ENCODE measurements around the gene KLHL4. TPM values are rescaled to one million over a fixed set of nuclear protein-coding genes. Genes with fewer than 3 reads are reported as not detected.

The KLHL4 gene
- total RNA-seq, 1 donor from 2014 or later, result not detected

DNA sequence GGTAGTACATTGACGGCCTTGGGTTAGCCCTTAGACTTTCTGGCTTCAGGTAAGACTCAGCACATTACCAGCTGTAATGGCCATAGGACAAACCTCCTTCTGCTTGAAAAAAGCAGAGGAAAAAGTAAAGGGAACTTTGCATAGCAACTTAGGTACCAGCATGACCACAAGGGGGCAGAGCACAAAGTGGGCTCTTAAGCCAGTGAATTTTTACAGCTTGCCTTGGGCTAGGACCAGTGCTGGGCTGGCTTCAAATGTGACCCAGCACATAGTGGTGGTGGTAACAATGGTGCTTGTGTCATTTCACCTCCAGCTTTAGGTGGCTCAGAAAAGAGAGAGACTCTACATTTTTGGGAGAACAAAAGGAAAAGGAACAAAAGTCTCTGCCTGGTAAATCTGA is 66.1 kb downstream of the KLHL4 start:
- CTCF ChIA-PET, result no interaction called here

GRCh38 chrX:87616371-87616770 is 98.8 kb downstream of the KLHL4 start:
- H3K27ac Mint-ChIP-seq, result no peak overlapping the region
- H3K4me3 Mint-ChIP-seq, result no peak overlapping the region
- ATAC-seq (ENCODE audit: low read depth) (no peak), DNase-seq (no peak)
- no peaks in the 10 kb centered on the region for H3K4me1 Mint-ChIP-seq
- H3K9me3 Mint-ChIP-seq, result no peaks in the 10 kb centered on the region
- POLR2A ChIA-PET, result no interaction called here
- no peaks in the 10 kb centered on the region for H3K36me3 Mint-ChIP-seq (ENCODE audit: low read depth)
- no peak for TF ChIP-seq CTCF (IDR thresholded peaks at IDR 0.05)
- H3K27me3 Mint-ChIP-seq, result no peaks in the 10 kb centered on the region
- CTCF ChIA-PET, result no interaction called here
- intact Hi-C loops (cut with micrococcal nuclease), result no loop called here

More for the DNA sequence above, 66.1 kb downstream of the KLHL4 start:
- no peaks in the 10 kb centered on the region for H3K36me3 Mint-ChIP-seq (ENCODE audit: low read depth)
- DNase-seq (no peak), ATAC-seq (ENCODE audit: low read depth) (no peak)
- TF ChIP-seq CTCF (IDR thresholded peaks at IDR 0.05), result no peak
- POLR2A ChIA-PET, result no interaction called here
- no peak overlapping the region for H3K4me3 Mint-ChIP-seq
- intact Hi-C loops (cut with micrococcal nuclease), result no loop called here
- no peaks in the 10 kb centered on the region for H3K9me3 Mint-ChIP-seq
- H3K4me1 Mint-ChIP-seq, result no peaks in the 10 kb centered on the region
- H3K27ac Mint-ChIP-seq, result no peak overlapping the region
- H3K27me3 Mint-ChIP-seq, result no peaks in the 10 kb centered on the region

DNA sequence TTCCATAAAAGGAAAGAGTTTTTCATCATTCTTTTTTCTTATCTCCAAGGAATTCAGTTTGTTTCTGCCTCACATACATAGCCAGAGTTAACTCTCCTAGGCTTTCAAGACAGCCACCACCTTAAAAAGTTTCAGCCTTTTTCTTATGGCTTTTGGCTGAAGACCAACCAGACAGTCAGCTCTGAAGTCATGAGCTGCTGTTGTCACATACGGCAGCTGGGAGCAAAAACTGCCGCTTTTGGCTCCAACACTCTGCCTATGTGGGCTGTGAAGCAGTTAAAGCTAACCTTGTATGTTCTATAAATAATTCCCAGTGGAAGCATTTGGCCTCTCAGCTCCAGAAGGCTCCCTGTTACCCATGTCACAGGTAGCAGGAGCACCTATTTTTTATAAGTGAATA is 104.1 kb downstream of the KLHL4 start:
- H3K4me3 Mint-ChIP-seq, result no peak overlapping the region
- DNase-seq (no peak), ATAC-seq (ENCODE audit: low read depth) (no peak)
- H3K4me1 Mint-ChIP-seq, result no peaks in the 10 kb centered on the region
- TF ChIP-seq CTCF (IDR thresholded peaks at IDR 0.05), result no peak
- no peaks in the 10 kb centered on the region for H3K27me3 Mint-ChIP-seq
- ChIA-PET CTCF (no interaction called here), POLR2A (no interaction called here)
- intact Hi-C loops (cut with micrococcal nuclease), result no loop called here
- no peak overlapping the region for H3K27ac Mint-ChIP-seq
- no peaks in the 10 kb centered on the region for H3K36me3 Mint-ChIP-seq (ENCODE audit: low read depth)
- H3K9me3 Mint-ChIP-seq, result no peaks in the 10 kb centered on the region

DNA sequence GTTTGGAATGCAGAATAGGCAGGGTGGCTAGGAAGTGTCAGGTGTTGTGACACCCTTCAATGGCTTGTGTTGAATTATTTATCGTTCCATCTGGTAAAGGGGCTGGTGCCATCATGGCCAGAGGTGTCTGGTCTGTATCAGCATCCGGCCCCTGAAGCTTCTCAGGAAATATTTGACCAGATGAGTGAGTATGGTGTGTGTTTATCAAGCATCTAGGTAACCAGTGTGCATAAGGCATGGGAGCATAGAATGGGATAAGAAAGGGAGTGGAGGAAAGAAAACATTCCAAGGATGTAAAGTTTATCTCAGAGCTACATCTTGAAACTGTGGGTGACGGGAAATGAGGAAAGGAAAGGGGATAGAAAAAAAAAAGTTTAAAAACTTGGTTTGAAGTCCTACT is 109.4 kb downstream of the KLHL4 start:
- CTCF ChIA-PET, result no interaction called here
- Mint-ChIP-seq H3K36me3 (ENCODE audit: low read depth) (no peaks in the 10 kb centered on the region), H3K4me3 (no peak overlapping the region), H3K4me1 (no peaks in the 10 kb centered on the region), H3K27ac (no peak overlapping the region), H3K27me3 (no peaks in the 10 kb centered on the region), H3K9me3 (no peaks in the 10 kb centered on the region)
- POLR2A ChIA-PET, result no interaction called here
- ATAC-seq (ENCODE audit: low read depth), result no peak
- no peak for DNase-seq
- no peak for TF ChIP-seq CTCF (IDR thresholded peaks at IDR 0.05)
- intact Hi-C loops (cut with micrococcal nuclease), result no loop called here

DNA sequence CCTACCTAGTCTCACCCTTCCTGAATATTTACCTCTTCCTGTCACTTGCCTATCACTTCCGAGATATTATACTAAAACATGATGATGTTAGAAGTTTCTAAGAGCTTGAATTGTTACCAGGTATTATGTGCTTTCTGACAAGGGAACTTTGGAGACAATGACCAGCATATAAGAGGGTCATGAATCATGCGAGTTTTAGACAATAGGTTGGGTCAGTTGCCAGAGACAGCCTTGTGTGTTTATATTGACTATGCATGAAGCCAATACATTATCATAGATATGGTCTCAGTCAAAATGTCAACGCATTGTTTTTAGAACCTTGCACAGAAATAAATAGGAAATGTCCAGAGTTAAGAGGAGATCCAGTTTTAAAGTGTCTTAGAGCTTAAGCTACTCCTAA is 116.8 kb downstream of the KLHL4 start:
- Mint-ChIP-seq H3K36me3 (ENCODE audit: low read depth) (no peaks in the 10 kb centered on the region), H3K9me3 (no peaks in the 10 kb centered on the region), H3K27me3 (no peaks in the 10 kb centered on the region), H3K4me3 (no peak overlapping the region), H3K4me1 (no peaks in the 10 kb centered on the region), H3K27ac (no peak overlapping the region)
- intact Hi-C loops (cut with micrococcal nuclease), result no loop called here
- no peak for ATAC-seq (ENCODE audit: low read depth)
- DNase-seq, result no peak
- ChIA-PET CTCF (no interaction called here), POLR2A (no interaction called here)
- no peak for TF ChIP-seq CTCF (IDR thresholded peaks at IDR 0.05)

Measured in activated B cell treated with CpG ODN at 0.5 μM for 24 hours (primary cell).